Neuron (in vitro differentiated cells): ENCODE data around the gene RFTN1.

Source experiments
- H2AFZ ChIP-seq: one replicate; pipeline ENCODE4 v1.6.1; 2013; ENCODE audit warnings: low read depth, mild to moderate bottlenecking, inconsistent platforms, low read length, moderate library complexity
- H3K27me3 ChIP-seq: one replicate; pipeline ENCODE4 v1.6.1; 2013; ENCODE audit warnings: low read length; ENCODE audit not compliant: insufficient read depth
- H3K36me3 ChIP-seq: one replicate; pipeline ENCODE4 v1.6.1; 2013; ENCODE audit warnings: low read length; ENCODE audit not compliant: insufficient read depth
- H3K4me1 ChIP-seq: one replicate; pipeline ENCODE4 v1.6.1; 2013; ENCODE audit warnings: low read length; ENCODE audit not compliant: insufficient read depth
- H3K4me3 ChIP-seq: 2 replicates; pipeline ENCODE4 v1.5.1; 2013; ENCODE audit warnings: mild to moderate bottlenecking, low read length, moderate library complexity
- H3K9me3 ChIP-seq: one replicate; pipeline ENCODE4 v1.6.1; 2013; ENCODE audit warnings: low read length

Gene RFTN1

GRCh38 chr3:16273867-16274266, 239.6 kb downstream of the RFTN1 start:
- peaks cover 43% of the 10 kb centered on the region for H3K36me3 ChIP-seq
- no peaks in the 10 kb centered on the region for H3K27me3 ChIP-seq
- no peaks in the 10 kb centered on the region for H3K4me1 ChIP-seq
- H3K9me3 ChIP-seq = no peaks in the 10 kb centered on the region
- H3K4me3 ChIP-seq = no peak overlapping the region
- no peak overlapping the region for H2AFZ ChIP-seq

- no peaks in the 10 kb centered on the region for H3K4me1 ChIP-seq
- peaks cover 32% of the 10 kb centered on the region for H3K36me3 ChIP-seq
- H3K27me3 ChIP-seq = no peaks in the 10 kb centered on the region
- H2AFZ ChIP-seq = no peak overlapping the region
- H3K4me3 ChIP-seq = no peak overlapping the region
- H3K9me3 ChIP-seq = no peaks in the 10 kb centered on the region
Observed at GRCh38 chr3:16272588-16272987, 240.9 kb downstream of the RFTN1 start.

GRCh38 chr3:16270855-16271254, 242.6 kb downstream of the RFTN1 start:
- H3K4me1 ChIP-seq = peaks cover 15% of the 10 kb centered on the region
- no peaks in the 10 kb centered on the region for H3K9me3 ChIP-seq
- no peaks in the 10 kb centered on the region for H3K27me3 ChIP-seq
- H3K36me3 ChIP-seq = peaks cover 27% of the 10 kb centered on the region
- no peak overlapping the region for H2AFZ ChIP-seq
- no peak overlapping the region for H3K4me3 ChIP-seq

GRCh38 chr3:16266714-16267113, 246.8 kb downstream of the RFTN1 start:
- H3K4me3 ChIP-seq = no peak overlapping the region
- no peaks in the 10 kb centered on the region for H3K27me3 ChIP-seq
- H3K4me1 ChIP-seq = peaks cover 31% of the 10 kb centered on the region
- no peak overlapping the region for H2AFZ ChIP-seq
- H3K36me3 ChIP-seq = peaks cover 11% of the 10 kb centered on the region
- H3K9me3 ChIP-seq = no peaks in the 10 kb centered on the region
